IMR-90 (cell line): ENCODE data around the gene DBT. TPM values are rescaled to one million over a fixed set of nuclear protein-coding genes. Genes with fewer than 3 reads are reported as not detected.

Source experiments
- ATAC-seq: fragments of 200-7000 bp; cut with Tn5 transposase; 2 replicates; pipeline ENCODE4 v1.9.1; 2020; ENCODE audit warnings: low read depth, mild to moderate bottlenecking, moderate library complexity
- BruUV-seq: library from RNA; stranded (reverse); fragments of 400-500 nt; replicated peaks from 2 replicates; lab custom pipeline; 2021; lab: Mats Ljungman, UMichigan
- CTCF ChIA-PET: fragments of 300-600 bp; formaldehyde crosslinking; extraction: SDS; loops from one replicate; lab custom pipeline; 2021; ENCODE audit warnings: antibody characterized with exemption; lab: Yijun Ruan, JAX
- POLR2A ChIA-PET: fragments of 300-600 bp; sonication (Branson Sonifier 250); formaldehyde crosslinking; loops from one replicate; lab custom pipeline; 2022; ENCODE audit warnings: antibody characterized with exemption; ENCODE audit not compliant: unreplicated experiment; lab: Charles Lee
- DNase-seq: peaks from one replicate; pipeline ENCODE4 v3.0.0; 2013
- H2AFZ ChIP-seq: replicated peaks from 2 replicates; pipeline ENCODE3; 2013; ENCODE audit warnings: low read length, mild to moderate bottlenecking; ENCODE audit not compliant: poor library complexity
- H2AK5ac ChIP-seq: 2 replicates; pipeline ENCODE4 v1.6.1; 2013; ENCODE audit warnings: low read depth, low read length, inconsistent platforms
- H2AK9ac ChIP-seq: replicated peaks from 2 replicates; pipeline ENCODE3; 2013; ENCODE audit warnings: mild to moderate bottlenecking, low read depth, low read length, moderate library complexity; ENCODE audit not compliant: poor library complexity
- H2BK120ac ChIP-seq: 2 replicates; pipeline ENCODE4 v1.6.1; 2013; ENCODE audit warnings: low read depth, low read length, inconsistent platforms
- H2BK15ac ChIP-seq: 3 replicates; pipeline ENCODE4 v1.6.1; 2013; ENCODE audit warnings: low read depth, low read length, inconsistent platforms
- H2BK20ac ChIP-seq: 2 replicates; pipeline ENCODE4 v1.6.1; 2013; ENCODE audit warnings: low read depth, mild to moderate bottlenecking, inconsistent platforms, low read length, moderate library complexity
- H2BK5ac ChIP-seq: 2 replicates; pipeline ENCODE4 v1.6.1; 2013; ENCODE audit warnings: mild to moderate bottlenecking, low read depth, low read length, inconsistent platforms; ENCODE audit not compliant: poor library complexity, severe bottlenecking
- H3K14ac ChIP-seq: replicated peaks from 2 replicates; pipeline ENCODE4 v1.6.1; 2013; ENCODE audit warnings: low read depth, low read length, inconsistent platforms
- H3K18ac ChIP-seq: 2 replicates; pipeline ENCODE4 v1.6.1; 2013; ENCODE audit warnings: low read depth, low read length, control low read depth
- H3K23ac ChIP-seq: 2 replicates; pipeline ENCODE4 v1.6.1; 2013; ENCODE audit warnings: low read depth, low read length, inconsistent platforms
- H3K27ac ChIP-seq: 2 replicates; pipeline ENCODE4 v1.5.1; 2013; ENCODE audit warnings: mild to moderate bottlenecking, control low read depth, low read length; ENCODE audit not compliant: insufficient read depth
- H3K27me3 ChIP-seq: 2 replicates; pipeline ENCODE4 v1.6.1; 2013; ENCODE audit warnings: low read length; ENCODE audit not compliant: control insufficient read depth, insufficient read depth
- H3K36me3 ChIP-seq: 2 replicates; pipeline ENCODE4 v1.6.1; 2013; ENCODE audit warnings: low read length, mixed read lengths; ENCODE audit not compliant: control insufficient read depth, insufficient read depth
- H3K4ac ChIP-seq: 2 replicates; pipeline ENCODE4 v1.6.1; 2013; ENCODE audit warnings: low read depth, low read length, inconsistent platforms
- H3K4me1 ChIP-seq: 2 replicates; pipeline ENCODE4 v1.6.1; 2013; ENCODE audit warnings: low read length, mixed read lengths; ENCODE audit not compliant: control insufficient read depth, insufficient read depth
- H3K4me2 ChIP-seq: 2 replicates; pipeline ENCODE4 v1.6.1; 2013; ENCODE audit warnings: low read depth, mild to moderate bottlenecking, control low read depth, low read length, moderate library complexity
- H3K4me3 ChIP-seq: 2 replicates; pipeline ENCODE4 v1.5.1; 2013; ENCODE audit warnings: low read depth, mild to moderate bottlenecking, control low read depth, low read length, moderate library complexity; ENCODE audit not compliant: insufficient read depth
- H3K56ac ChIP-seq: 2 replicates; pipeline ENCODE4 v1.6.1; 2013; ENCODE audit warnings: low read length, inconsistent platforms; ENCODE audit not compliant: insufficient read depth; ENCODE audit errors: extremely low read depth
- H3K79me1 ChIP-seq, 2 experiments: 2 replicates each; pipeline ENCODE4 v1.6.1; 2013; ENCODE audit warnings: low read length in 2 of 2, inconsistent platforms in 1 of 2, low read depth in 1 of 2
- H3K9ac ChIP-seq: 2 replicates; pipeline ENCODE4 v1.6.1; 2013; ENCODE audit warnings: low read depth, low read length, control low read depth
- H3K9me1 ChIP-seq: 2 replicates; pipeline ENCODE4 v1.6.1; 2013; ENCODE audit warnings: low read length, inconsistent platforms; ENCODE audit not compliant: insufficient read depth
- H3K9me3 ChIP-seq: 2 replicates; pipeline ENCODE4 v1.6.1; 2013; ENCODE audit warnings: low read length; ENCODE audit not compliant: control insufficient read depth, insufficient read depth
- H4K20me1 ChIP-seq: 2 replicates; pipeline ENCODE4 v1.6.1; 2013; ENCODE audit warnings: low read length, inconsistent platforms; ENCODE audit not compliant: insufficient read depth
- H4K5ac ChIP-seq: 2 replicates; pipeline ENCODE4 v1.6.1; 2013; ENCODE audit warnings: mild to moderate bottlenecking, low read depth, low read length, control low read depth
- H4K8ac ChIP-seq, 2 experiments: 2 replicates each; pipeline ENCODE4 v1.6.1; 2013; ENCODE audit warnings: low read depth in 2 of 2, low read length in 2 of 2, control low read depth in 1 of 2, inconsistent platforms in 1 of 2
- H4K91ac ChIP-seq: 2 replicates; pipeline ENCODE4 v1.6.1; 2013; ENCODE audit warnings: low read depth, low read length, inconsistent platforms; ENCODE audit not compliant: insufficient read depth
- BHLHE40 ChIP-seq: fragments of 150-350 bp; IDR thresholded peaks from 2 replicates; pipeline ENCODE4 v1.6.1; 2016; ENCODE audit warnings: mild to moderate bottlenecking, low read depth, low read length
- CEBPB ChIP-seq: IDR thresholded peaks from 2 replicates; pipeline ENCODE4 v1.6.1; 2012; ENCODE audit warnings: low read depth, low read length, improper control_type of control experiment
- CTCF ChIP-seq: conservative IDR thresholded peaks from 2 replicates; pipeline ENCODE4 v1.5.1; 2012; ENCODE audit warnings: mild to moderate bottlenecking, low read depth, low read length, improper control_type of control experiment
- MAFK ChIP-seq: IDR thresholded peaks from 2 replicates; pipeline ENCODE4 v1.6.1; 2012; ENCODE audit warnings: low read depth, low read length, improper control_type of control experiment
- MAZ ChIP-seq: IDR thresholded peaks from 2 replicates; pipeline ENCODE4 v1.6.1; 2012; ENCODE audit warnings: low read depth, mild to moderate bottlenecking, low read length, improper control_type of control experiment, moderate library complexity, borderline replicate concordance
- MXI1 ChIP-seq: IDR thresholded peaks from 2 replicates; pipeline ENCODE4 v1.6.1; 2012; ENCODE audit warnings: low read depth, mild to moderate bottlenecking, low read length, moderate library complexity, borderline replicate concordance
- NFE2L2 ChIP-seq: fragments of 150-350 bp; IDR thresholded peaks from 2 replicates; pipeline ENCODE4 v1.6.1; 2016; ENCODE audit warnings: low read depth, mild to moderate bottlenecking, low read length
- POLR2A ChIP-seq: IDR thresholded peaks from 2 replicates; pipeline ENCODE4 v1.6.1; 2012; ENCODE audit warnings: mild to moderate bottlenecking, low read depth, low read length
- RCOR1 ChIP-seq: IDR thresholded peaks from 2 replicates; pipeline ENCODE4 v1.6.1; 2012; ENCODE audit warnings: mild to moderate bottlenecking, low read length, improper control_type of control experiment; ENCODE audit not compliant: insufficient replicate concordance
- RFX5 ChIP-seq: IDR thresholded peaks from 2 replicates; pipeline ENCODE4 v1.8.0; 2012; ENCODE audit warnings: low read depth, mild to moderate bottlenecking, low read length, moderate library complexity
- SMC3 ChIP-seq: fragments of 150-350 bp; IDR thresholded peaks from 2 replicates; pipeline ENCODE4 v1.6.1; 2016; ENCODE audit warnings: low read depth, mild to moderate bottlenecking, antibody characterized with exemption, low read length, moderate library complexity
- USF2 ChIP-seq: fragments of 150-350 bp; IDR thresholded peaks from 2 replicates; pipeline ENCODE4 v1.6.1; 2017; ENCODE audit warnings: mild to moderate bottlenecking, antibody characterized with exemption, low read length, low read depth
- WGBS, 2 experiments: methylation state at CpG; one replicate each; pipeline versions ENCODE4 v1.1.5 to v1.1.7; 2013; ENCODE audit warnings: missing lambda C conversion rate in 2 of 2; ENCODE audit not compliant: insufficient read length in 1 of 2; ENCODE audit errors: extremely low coverage in 2 of 2; 5-methylcytosine and 5-hydroxymethylcytosine counted together
- dilution Hi-C: fragments of 300-500 bp; cut with HindIII; formaldehyde crosslinking; loops from one replicate; pipeline ENCODE4 v1.14.3; 2018; ENCODE audit warnings: low sequenced_read_pairs; ENCODE audit not compliant: unreplicated experiment
- in situ Hi-C: fragments of 300-500 bp; cut with MboI; formaldehyde crosslinking; loops from 3 replicates; pipeline ENCODE4 v1.14.3; 2019; ENCODE audit warnings: low sequenced_read_pairs, inconsistent platforms, mixed read lengths
- intact Hi-C: fragments of 100-400 bp; cut with micrococcal nuclease; formaldehyde crosslinking; loops from 2 replicates; pipeline ENCODE4 v1.10.0; 2022
- polyA plus RNA-seq, 3 experiments: library from polyadenylated mRNA; depleted of rRNA; stranded (reverse); fragments of >200 nt; gene quantifications; 2 replicates each; pipeline ENCODE4 v1.2.3, GENCODE V29; 2012; ENCODE audit warnings: low replicate concordance in 1 of 3
- total RNA-seq: library from RNA; depleted of rRNA; stranded (reverse); fragments of >200 nt; gene quantifications from 2 replicates; pipeline ENCODE4 v1.2.3, GENCODE V29; 2012
- TF ChIP-seq, protein P1 (sequence below): fragments of 150-350 bp; IDR thresholded peaks from 2 replicates; pipeline ENCODE4 v1.6.1; 2016; ENCODE audit warnings: low read depth, mild to moderate bottlenecking, low read length, moderate library complexity, borderline replicate concordance

Gene DBT
- total and polyA plus RNA-seq, 2 of the 4 experiments (the other 2 are of a cell fraction): 3.4 to 3.8 TPM

DNA sequence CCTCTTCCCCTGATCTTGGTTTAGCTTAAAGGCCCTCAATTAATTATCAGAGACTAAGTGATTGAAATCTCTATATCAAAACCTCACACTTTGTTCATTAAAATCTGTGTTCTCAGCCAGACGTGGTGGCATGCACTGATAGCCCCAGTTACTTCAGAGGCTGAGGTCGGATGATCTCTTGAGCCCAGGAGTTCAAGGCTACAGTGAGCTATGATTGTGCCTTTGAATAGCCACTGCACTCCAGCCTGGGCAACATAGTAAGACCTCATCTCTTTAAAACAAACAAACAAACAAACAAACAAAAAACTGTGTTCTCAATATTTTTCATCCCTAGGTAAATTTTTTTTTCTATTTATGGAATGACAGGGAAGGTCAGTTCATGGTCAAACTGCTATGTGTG is 98.0 kb downstream of the DBT start:
- H3K27me3 ChIP-seq: no peaks in the 10 kb centered on the region
- no peak overlapping the region for H2AK9ac ChIP-seq
- no peak overlapping the region for H4K91ac ChIP-seq
- H2BK15ac ChIP-seq: no peak overlapping the region
- intact Hi-C loops: no loop called here
- H4K20me1 ChIP-seq: no peaks in the 10 kb centered on the region
- H3K4me2 ChIP-seq: no peak overlapping the region
- H3K4me1 ChIP-seq: no peaks in the 10 kb centered on the region
- H2AFZ ChIP-seq: no peak overlapping the region
- H3K9ac ChIP-seq: no peak overlapping the region
- no peak for TF ChIP-seq NFE2L2
- no peak for TF ChIP-seq CTCF
- TF ChIP-seq, protein P1, sequence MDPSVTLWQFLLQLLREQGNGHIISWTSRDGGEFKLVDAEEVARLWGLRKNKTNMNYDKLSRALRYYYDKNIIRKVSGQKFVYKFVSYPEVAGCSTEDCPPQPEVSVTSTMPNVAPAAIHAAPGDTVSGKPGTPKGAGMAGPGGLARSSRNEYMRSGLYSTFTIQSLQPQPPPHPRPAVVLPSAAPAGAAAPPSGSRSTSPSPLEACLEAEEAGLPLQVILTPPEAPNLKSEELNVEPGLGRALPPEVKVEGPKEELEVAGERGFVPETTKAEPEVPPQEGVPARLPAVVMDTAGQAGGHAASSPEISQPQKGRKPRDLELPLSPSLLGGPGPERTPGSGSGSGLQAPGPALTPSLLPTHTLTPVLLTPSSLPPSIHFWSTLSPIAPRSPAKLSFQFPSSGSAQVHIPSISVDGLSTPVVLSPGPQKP: no peak
- TF ChIP-seq SMC3: no peak
- TF ChIP-seq RCOR1: no peak
- no peak for TF ChIP-seq USF2
- no peak for TF ChIP-seq CEBPB
- no peak for TF ChIP-seq MXI1
- TF ChIP-seq RFX5: no peak
- no peak for TF ChIP-seq MAFK
- no peak for TF ChIP-seq MAZ
- TF ChIP-seq POLR2A: no peak
- TF ChIP-seq BHLHE40: no peak
- H2BK5ac ChIP-seq: no peak overlapping the region
- no peak overlapping the region for H2BK120ac ChIP-seq
- WGBS, 2 experiments: 92% methylated on average over 2 of the region's 2 CpGs; no CpG with 5 or more reads in 1 of the 2 experiments
- no peaks in the 10 kb centered on the region for H3K9me3 ChIP-seq
- H3K36me3 ChIP-seq: peaks cover 5% of the 10 kb centered on the region
- no peak overlapping the region for H3K18ac ChIP-seq
- H3K27ac ChIP-seq: no peak overlapping the region
- H3K14ac ChIP-seq: no peak overlapping the region
- H4K8ac ChIP-seq: no peak overlapping the region
- H3K23ac ChIP-seq: no peak overlapping the region
- ChIA-PET POLR2A (interaction anchor here (0.6 kb wide), 1 partner anchor 12 kb away, joined by 9 read pairs; no protein-coding TSS in a partner anchor), CTCF (no interaction called here)
- no peak overlapping the region for H4K5ac ChIP-seq
- H2AK5ac ChIP-seq: no peak overlapping the region
- H3K4me3 ChIP-seq: no peak overlapping the region
- H3K79me1 ChIP-seq: no peaks in the 10 kb centered on the region
- no TSS peak for BruUV-seq
- DNase-seq (no peak), ATAC-seq (no peak)
- in situ Hi-C loops: no loop called here
- dilution Hi-C loops: no loop called here
- no peaks in the 10 kb centered on the region for H3K9me1 ChIP-seq
- H3K4ac ChIP-seq: no peak overlapping the region
- no peak overlapping the region for H3K56ac ChIP-seq
- no peak overlapping the region for H2BK20ac ChIP-seq
